DOHH2 (cell line): ENCODE results near the gene BRSK2.

Experiments used
- H3F3A ChIP-seq: fragments of 200-600 bp; sonication (generic), shearing (Covaris generic); 2 replicates; pipeline ENCODE4 v1.6.0; 2016; ENCODE audit warnings: antibody characterized with exemption, mild to moderate bottlenecking; ENCODE audit not compliant: control insufficient read depth, insufficient read depth
- H3K27ac ChIP-seq: fragments of 200-600 bp; sonication (generic); 2 replicates; pipeline ENCODE4 v1.5.1; 2014; ENCODE audit warnings: low read depth, mild to moderate bottlenecking, low read length, moderate library complexity
- H3K27me3 ChIP-seq: fragments of 200-600 bp; sonication (generic); 2 replicates; pipeline ENCODE4 v1.6.1; 2014; ENCODE audit warnings: mild to moderate bottlenecking, low read length, mixed read lengths; ENCODE audit not compliant: control insufficient read depth
- H3K36me3 ChIP-seq: fragments of 200-600 bp; sonication (generic); 2 replicates; pipeline ENCODE4 v1.6.1; 2014; ENCODE audit warnings: mild to moderate bottlenecking, low read length, moderate library complexity, mixed read lengths; ENCODE audit not compliant: control insufficient read depth
- H3K4me1 ChIP-seq: fragments of 200-600 bp; sonication (generic); 2 replicates; pipeline ENCODE4 v1.6.1; 2014; ENCODE audit warnings: mild to moderate bottlenecking, low read length, mixed read lengths; ENCODE audit not compliant: control insufficient read depth
- H3K4me2 ChIP-seq: fragments of 200-600 bp; sonication (generic); 2 replicates; pipeline ENCODE4 v1.6.0; 2014; ENCODE audit warnings: mild to moderate bottlenecking, low read length, moderate library complexity
- H3K4me3 ChIP-seq: fragments of 200-600 bp; sonication (generic); 2 replicates; pipeline ENCODE4 v1.5.1; 2014; ENCODE audit warnings: mild to moderate bottlenecking, low read length, mixed read lengths
- H3K79me2 ChIP-seq: fragments of 200-600 bp; sonication (generic); 2 replicates; pipeline ENCODE4 v1.6.1; 2014; ENCODE audit warnings: mild to moderate bottlenecking, low read length, mixed read lengths; ENCODE audit not compliant: control insufficient read depth
- H3K9me2 ChIP-seq: fragments of 200-600 bp; sonication (generic); replicated peaks from 2 replicates; pipeline ENCODE4 v1.6.1; 2014; ENCODE audit warnings: mild to moderate bottlenecking, low read length, mixed read lengths; ENCODE audit not compliant: control insufficient read depth
- H3K9me3 ChIP-seq: fragments of 200-600 bp; sonication (generic); 2 replicates; pipeline ENCODE4 v1.6.1; 2014; ENCODE audit warnings: antibody characterized with exemption, low read length, mixed read lengths; ENCODE audit not compliant: control insufficient read depth, insufficient read depth
- H4K20me1 ChIP-seq: fragments of 200-600 bp; sonication (generic); 2 replicates; pipeline ENCODE4 v1.6.0; 2014; ENCODE audit warnings: low read depth, mild to moderate bottlenecking, antibody characterized with exemption, low read length, moderate library complexity; ENCODE audit not compliant: control insufficient read depth, insufficient read depth
- CTCF ChIP-seq: fragments of 200-600 bp; sonication (generic); IDR thresholded peaks from one replicate; pipeline ENCODE4 v1.5.1; 2014; ENCODE audit warnings: antibody characterized with exemption, mild to moderate bottlenecking, low read depth, low read length; ENCODE audit not compliant: poor library complexity, severe bottlenecking
- EZH2phosphoT487 ChIP-seq: fragments of 200-600 bp; sonication (generic); IDR thresholded peaks from 2 replicates; pipeline ENCODE4 v1.6.1; 2017; ENCODE audit warnings: borderline replicate concordance, mild to moderate bottlenecking, antibody characterized with exemption, low read length, moderate library complexity, mixed read lengths

Gene BRSK2

DNA sequence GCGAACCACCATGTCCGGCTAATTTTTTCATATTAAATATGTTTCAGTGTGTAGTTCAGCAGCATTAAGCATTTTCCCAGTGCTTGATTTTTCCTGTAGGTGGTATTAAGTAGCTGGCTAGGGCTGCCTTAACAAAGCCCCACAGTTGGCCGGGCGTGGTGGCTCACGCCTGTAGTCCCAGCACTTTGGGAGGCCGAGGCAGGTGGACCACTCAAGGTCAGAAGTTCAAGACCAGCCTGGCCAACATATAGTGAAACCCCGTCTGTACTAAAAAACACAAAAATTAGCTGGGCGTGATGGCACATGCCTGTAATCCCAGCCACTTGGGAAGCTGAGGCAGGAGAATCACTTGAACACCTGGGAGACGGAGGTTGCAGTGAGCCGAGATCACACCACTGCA, 46.8 kb upstream of the BRSK2 start:
- Histone ChIP-seq H3K9me2 (no peaks in the 10 kb centered on the region), H4K20me1 (no peaks in the 10 kb centered on the region), H3K27ac (no peak overlapping the region), H3K4me3 (no peak overlapping the region), H3K9me3 (no peaks in the 10 kb centered on the region), H3K4me1 (no peaks in the 10 kb centered on the region), H3K79me2 (no peaks in the 10 kb centered on the region), H3K27me3 (no peaks in the 10 kb centered on the region), H3K4me2 (no peak overlapping the region), H3K36me3 (no peaks in the 10 kb centered on the region), H3F3A (no peaks in the 10 kb centered on the region; the same call in 1 of the 2 replicates)
- TF ChIP-seq CTCF = no peak
- no peak for TF ChIP-seq EZH2phosphoT487

DNA sequence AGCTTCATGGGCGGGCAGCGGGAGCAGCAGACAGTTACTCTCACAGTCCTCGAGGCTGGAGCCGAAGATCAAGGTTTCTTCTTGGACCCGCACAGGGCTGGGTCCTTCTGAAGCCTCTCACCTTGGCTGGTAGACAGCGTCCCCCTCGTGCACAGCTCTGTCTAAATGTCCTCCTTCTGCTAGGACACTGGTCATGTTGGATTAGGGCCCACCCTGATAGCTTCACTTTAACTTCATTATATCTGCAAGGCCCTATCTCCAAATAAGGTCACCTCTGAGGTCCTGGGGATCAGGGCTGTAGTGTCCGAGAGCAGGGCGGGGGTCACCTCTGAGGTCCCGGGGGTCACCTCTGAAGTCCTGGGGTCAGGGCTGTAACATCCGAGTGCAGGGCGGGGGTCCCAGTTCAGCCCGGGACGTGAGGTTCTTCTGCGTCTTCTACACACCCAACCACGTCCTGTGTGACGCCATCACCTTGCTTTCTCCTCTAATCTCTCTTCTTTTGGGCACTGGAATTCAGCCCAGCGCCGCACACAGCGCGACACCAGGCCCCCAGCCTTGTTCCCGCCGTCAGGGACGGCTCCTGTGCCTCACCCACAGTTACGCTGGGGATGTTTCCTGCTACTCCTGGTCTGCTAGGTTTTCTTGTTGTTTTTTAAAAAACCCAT, 46.2 kb upstream of the BRSK2 start:
- Histone ChIP-seq H3K27ac (no peak overlapping the region), H3K27me3 (no peaks in the 10 kb centered on the region), H3K79me2 (no peaks in the 10 kb centered on the region), H3K36me3 (no peaks in the 10 kb centered on the region), H3K9me3 (no peaks in the 10 kb centered on the region), H3K4me1 (no peaks in the 10 kb centered on the region), H3F3A (no peaks in the 10 kb centered on the region; the same call in 1 of the 2 replicates), H3K9me2 (no peaks in the 10 kb centered on the region), H3K4me2 (no peak overlapping the region), H4K20me1 (no peaks in the 10 kb centered on the region), H3K4me3 (no peak overlapping the region)
- no peak for TF ChIP-seq CTCF
- no peak for TF ChIP-seq EZH2phosphoT487

DNA sequence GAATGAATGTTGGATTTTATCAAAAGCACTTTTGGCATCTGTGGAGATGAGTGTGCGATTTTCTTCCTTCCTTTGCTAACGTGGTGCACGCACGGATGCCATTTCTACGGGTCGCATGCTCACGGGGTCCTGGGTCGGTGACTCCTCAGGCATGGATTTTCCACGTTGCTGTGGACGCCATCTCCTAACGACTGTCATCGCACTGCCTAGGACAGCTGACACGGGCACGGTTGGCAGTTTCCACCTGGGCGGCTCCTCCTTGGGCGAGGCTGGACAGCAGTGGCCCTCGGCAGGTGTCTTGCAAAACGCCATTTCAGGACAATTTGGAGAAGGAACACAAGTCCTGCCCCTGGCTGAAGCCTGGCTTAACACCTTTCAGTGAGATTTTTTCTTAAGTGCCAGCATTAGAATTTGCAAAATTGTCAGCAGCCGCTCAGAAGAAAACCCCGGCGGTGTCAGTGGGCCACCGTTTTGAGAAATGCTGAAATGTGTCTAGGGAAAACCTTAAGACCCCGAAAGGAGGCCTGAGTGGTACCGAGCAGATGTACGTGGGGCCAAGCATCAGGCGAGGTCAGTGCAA, 45.6 kb upstream of the BRSK2 start:
- Histone ChIP-seq H3K79me2 (no peaks in the 10 kb centered on the region), H3K4me3 (no peak overlapping the region), H3F3A (no peaks in the 10 kb centered on the region; the same call in 1 of the 2 replicates), H3K9me2 (no peaks in the 10 kb centered on the region), H3K27ac (no peak overlapping the region), H4K20me1 (no peaks in the 10 kb centered on the region), H3K27me3 (no peaks in the 10 kb centered on the region), H3K4me2 (no peak overlapping the region), H3K36me3 (no peaks in the 10 kb centered on the region), H3K4me1 (no peaks in the 10 kb centered on the region), H3K9me3 (no peaks in the 10 kb centered on the region)
- TF ChIP-seq CTCF (no peak), EZH2phosphoT487 (no peak)
